Measurements from ENCODE around the gene SPRR2A.

DNA sequence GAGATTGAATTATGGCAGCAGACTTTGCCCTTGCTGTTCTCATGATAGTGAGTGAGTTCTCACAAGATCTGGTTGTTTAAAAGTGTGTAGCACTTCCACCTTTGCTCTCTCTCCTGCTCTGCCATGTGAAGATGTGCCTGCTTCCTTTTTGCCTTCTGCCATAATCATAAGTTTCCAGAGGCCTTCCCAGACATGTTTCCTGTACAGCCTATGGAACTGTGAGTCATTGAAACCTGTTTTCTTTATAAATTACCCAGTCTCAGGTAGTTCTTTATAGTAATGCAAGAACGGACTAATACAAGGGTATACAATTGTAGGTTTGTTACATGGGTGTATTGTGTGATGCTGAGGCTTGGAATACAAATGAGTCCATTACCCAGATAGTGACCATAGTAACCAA, 22.1 kb downstream of the SPRR2A start:
- TF ChIP-seq, protein P1, sequence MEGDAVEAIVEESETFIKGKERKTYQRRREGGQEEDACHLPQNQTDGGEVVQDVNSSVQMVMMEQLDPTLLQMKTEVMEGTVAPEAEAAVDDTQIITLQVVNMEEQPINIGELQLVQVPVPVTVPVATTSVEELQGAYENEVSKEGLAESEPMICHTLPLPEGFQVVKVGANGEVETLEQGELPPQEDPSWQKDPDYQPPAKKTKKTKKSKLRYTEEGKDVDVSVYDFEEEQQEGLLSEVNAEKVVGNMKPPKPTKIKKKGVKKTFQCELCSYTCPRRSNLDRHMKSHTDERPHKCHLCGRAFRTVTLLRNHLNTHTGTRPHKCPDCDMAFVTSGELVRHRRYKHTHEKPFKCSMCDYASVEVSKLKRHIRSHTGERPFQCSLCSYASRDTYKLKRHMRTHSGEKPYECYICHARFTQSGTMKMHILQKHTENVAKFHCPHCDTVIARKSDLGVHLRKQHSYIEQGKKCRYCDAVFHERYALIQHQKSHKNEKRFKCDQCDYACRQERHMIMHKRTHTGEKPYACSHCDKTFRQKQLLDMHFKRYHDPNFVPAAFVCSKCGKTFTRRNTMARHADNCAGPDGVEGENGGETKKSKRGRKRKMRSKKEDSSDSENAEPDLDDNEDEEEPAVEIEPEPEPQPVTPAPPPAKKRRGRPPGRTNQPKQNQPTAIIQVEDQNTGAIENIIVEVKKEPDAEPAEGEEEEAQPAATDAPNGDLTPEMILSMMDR (IDR thresholded peaks at IDR 0.05): no peak
- TF ChIP-seq POLR2A (IDR thresholded peaks at IDR 0.05): no peak
